ENCODE data around the gene MDK.
"Not testable (repeated sequence)": the region's sequence is repeated elsewhere in the genome, so short reads cannot be mapped to it uniquely, and the experiment has no call there.

The MDK gene

DNA sequence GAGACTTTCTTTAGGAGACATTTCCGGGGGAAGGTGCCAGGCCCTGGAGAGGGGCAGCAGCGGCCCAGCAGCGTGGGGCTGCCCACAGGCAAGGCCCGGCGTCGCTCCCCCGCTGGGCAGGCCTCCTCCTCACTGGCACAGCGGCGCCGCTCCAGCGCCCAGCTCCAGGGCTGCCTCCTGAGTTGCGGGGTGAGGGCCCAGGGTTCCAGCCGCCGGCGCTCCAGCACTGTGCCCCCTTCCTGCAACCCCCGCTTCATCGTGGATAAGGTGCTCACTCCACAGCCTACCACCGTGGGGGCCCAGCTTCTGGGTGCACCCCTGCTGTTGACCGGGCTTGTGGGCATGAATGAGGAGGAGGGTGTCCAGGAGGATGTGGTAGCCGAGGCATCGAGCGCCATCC lies 15.2 kb upstream of the MDK start:
- Histone ChIP-seq H2AFZ (ENCODE audit: low read depth, low read length) (no peak overlapping the region), H3K4me3 (ENCODE audit: low read length) (no peak overlapping the region), H3K27me3 (ENCODE audit: insufficient read depth, low read length) (no peaks in the 10 kb centered on the region), H3K4me1 (ENCODE audit: insufficient read depth, low read length) (peaks cover 23% of the 10 kb centered on the region), H3K9me3 (ENCODE audit: low read length) (no peaks in the 10 kb centered on the region), H3K36me3 (ENCODE audit: insufficient read depth, low read length) (peaks cover 2% of the 10 kb centered on the region)

DNA sequence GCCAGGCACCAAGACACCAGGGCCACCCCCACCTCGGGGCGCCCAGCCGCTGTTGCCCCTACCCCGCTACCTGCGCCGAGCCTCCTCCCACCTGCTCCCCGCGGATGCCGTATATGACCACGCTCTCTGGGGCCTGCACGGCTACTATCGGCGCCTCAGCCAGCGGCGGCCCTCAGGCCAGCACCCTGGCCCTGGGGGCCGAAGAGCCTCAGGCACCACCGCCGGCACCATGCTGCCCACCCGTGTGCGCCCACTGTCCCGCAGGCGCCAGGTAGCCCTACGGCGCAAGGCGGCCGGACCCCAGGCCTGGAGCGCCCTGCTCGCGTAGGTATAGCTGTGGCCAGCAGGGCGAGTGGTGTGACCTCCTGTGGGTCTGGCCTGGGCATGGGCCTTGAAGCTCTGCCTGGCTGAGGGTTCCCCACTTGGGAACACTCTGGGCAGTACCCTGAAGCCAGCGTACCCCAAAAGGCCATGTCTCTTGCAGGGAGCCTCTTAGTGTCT lies 14.8 kb upstream of the MDK start:
- Histone ChIP-seq H3K27me3 (ENCODE audit: insufficient read depth, low read length) (no peaks in the 10 kb centered on the region), H3K36me3 (ENCODE audit: insufficient read depth, low read length) (peaks cover 2% of the 10 kb centered on the region), H3K9me3 (ENCODE audit: low read length) (no peaks in the 10 kb centered on the region), H3K4me1 (ENCODE audit: insufficient read depth, low read length) (peaks cover 19% of the 10 kb centered on the region), H2AFZ (ENCODE audit: low read depth, low read length) (no peak overlapping the region), H3K4me3 (ENCODE audit: low read length) (no peak overlapping the region)

DNA sequence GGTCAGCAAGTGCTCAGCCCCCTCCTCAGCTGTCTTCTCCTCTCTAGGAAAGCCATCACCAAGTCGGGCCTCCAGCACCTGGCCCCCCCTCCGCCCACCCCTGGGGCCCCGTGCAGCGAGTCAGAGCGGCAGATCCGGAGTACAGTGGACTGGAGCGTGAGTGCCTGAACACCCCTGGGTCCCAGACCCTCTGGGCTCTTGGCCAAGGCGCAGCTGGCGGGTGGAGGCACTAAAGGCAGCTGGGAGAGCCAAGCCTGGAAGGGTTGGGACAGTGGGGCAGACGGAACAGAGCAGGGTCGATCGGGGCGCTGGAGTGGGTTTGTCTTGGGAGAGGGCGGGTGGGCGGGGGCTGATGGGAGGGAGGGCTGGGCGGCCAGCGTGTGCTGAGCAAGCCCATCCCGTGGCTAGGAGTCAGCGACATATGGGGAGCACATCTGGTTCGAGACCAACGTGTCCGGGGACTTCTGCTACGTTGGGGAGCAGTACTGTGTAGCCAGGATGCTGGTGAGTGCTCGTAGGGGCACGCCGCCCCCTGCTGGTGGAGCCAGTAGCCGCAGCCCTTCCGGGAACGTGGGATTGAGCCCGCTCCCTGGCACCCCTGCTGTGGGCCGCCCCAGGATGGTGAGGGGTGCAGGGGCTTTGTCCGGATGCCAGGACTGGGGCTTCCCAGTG lies 14.1 kb upstream of the MDK start:
- Histone ChIP-seq H3K4me1 (ENCODE audit: insufficient read depth, low read length) (peaks cover 12% of the 10 kb centered on the region), H3K27me3 (ENCODE audit: insufficient read depth, low read length) (no peaks in the 10 kb centered on the region), H2AFZ (ENCODE audit: low read depth, low read length) (no peak overlapping the region), H3K9me3 (ENCODE audit: low read length) (no peaks in the 10 kb centered on the region), H3K4me3 (ENCODE audit: low read length) (no peak overlapping the region), H3K36me3 (ENCODE audit: insufficient read depth, low read length) (peaks cover 2% of the 10 kb centered on the region)

DNA sequence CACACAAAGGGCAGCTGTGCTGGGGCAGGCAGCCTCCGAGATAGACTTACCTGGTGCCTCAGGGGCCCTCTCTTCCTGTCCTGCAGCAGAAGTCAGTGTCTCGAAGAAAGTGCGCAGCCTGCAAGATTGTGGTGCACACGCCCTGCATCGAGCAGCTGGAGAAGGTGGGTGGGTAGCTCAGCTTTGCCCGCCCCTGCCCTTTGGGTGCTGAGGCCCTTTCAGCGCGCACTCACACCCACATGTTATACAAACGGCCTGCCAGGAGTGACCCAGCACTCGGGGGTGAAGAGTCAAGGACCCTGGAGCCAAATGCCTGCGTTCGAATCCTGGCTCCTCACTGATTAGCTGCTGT lies 13.6 kb upstream of the MDK start:
- Histone ChIP-seq H3K27me3 (ENCODE audit: insufficient read depth, low read length) (no peaks in the 10 kb centered on the region), H3K9me3 (ENCODE audit: low read length) (no peaks in the 10 kb centered on the region), H3K36me3 (ENCODE audit: insufficient read depth, low read length) (peaks cover 2% of the 10 kb centered on the region), H2AFZ (ENCODE audit: low read depth, low read length) (no peak overlapping the region), H3K4me3 (ENCODE audit: low read length) (no peak overlapping the region), H3K4me1 (ENCODE audit: insufficient read depth, low read length) (peaks cover 7% of the 10 kb centered on the region)

DNA sequence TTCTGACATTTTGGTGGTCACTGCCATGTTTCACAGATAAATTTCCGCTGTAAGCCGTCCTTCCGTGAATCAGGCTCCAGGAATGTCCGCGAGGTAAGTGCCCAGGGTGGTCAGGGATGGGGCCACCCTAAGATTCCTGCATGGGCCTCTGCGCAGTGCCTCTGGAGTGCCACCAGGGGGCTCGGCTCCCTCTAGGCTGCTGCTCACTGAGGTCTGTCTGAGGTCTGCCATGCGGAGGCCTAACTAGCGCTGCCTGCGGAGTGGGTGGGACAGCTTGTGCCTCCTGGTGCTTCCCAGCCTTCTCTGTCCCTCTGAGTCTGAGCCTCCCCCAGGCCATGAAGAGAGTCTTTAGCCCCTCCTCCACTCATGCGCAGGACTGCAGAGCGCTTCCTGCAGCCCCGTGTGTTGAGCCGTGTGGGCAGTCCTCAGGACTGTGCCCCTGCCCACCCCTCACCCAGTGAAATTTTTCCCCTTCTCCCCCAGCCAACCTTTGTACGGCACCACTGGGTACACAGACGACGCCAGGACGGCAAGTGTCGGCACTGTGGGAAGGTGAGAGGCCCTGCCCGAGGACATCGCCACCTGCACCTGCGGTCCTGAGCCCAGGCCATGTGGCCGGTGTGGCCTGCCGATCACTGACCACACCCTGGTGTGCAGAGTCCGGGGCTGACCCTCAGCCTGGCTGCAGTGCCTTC lies 11.9 kb upstream of the MDK start:
- peaks cover 7% of the 10 kb centered on the region for H3K36me3 ChIP-seq (ENCODE audit: insufficient read depth, low read length)
- H3K9me3 ChIP-seq (ENCODE audit: low read length) = no peaks in the 10 kb centered on the region
- no peak overlapping the region for H2AFZ ChIP-seq (ENCODE audit: low read depth, low read length)
- H3K27me3 ChIP-seq (ENCODE audit: insufficient read depth, low read length) = no peaks in the 10 kb centered on the region
- H3K4me1 ChIP-seq (ENCODE audit: insufficient read depth, low read length) = no peaks in the 10 kb centered on the region
- H3K4me3 ChIP-seq (ENCODE audit: low read length) = no peak overlapping the region

DNA sequence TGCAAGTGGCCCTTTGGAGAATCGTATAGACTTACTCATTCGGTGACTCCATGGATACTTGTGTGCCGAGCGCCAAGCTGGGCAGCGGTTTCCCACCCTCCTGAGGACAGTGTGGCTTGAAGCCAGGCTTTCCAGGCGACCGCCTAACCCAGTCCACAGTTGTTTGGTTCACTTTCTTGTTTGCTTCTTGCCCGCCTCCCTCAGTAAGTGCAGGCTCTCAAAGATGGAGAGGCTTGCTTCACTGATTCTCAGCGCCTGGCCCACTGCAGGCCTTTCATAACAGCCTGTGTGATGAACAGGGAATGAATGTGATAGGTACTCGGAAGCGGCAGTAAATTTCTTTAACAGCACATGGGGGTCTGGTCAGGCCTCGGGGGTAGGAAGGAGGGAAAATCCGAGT lies 11.2 kb upstream of the MDK start:
- H2AFZ ChIP-seq (ENCODE audit: low read depth, low read length) = no peak overlapping the region
- H3K27me3 ChIP-seq (ENCODE audit: insufficient read depth, low read length) = no peaks in the 10 kb centered on the region
- H3K4me3 ChIP-seq (ENCODE audit: low read length) = no peak overlapping the region
- H3K9me3 ChIP-seq (ENCODE audit: low read length) = no peaks in the 10 kb centered on the region
- H3K36me3 ChIP-seq (ENCODE audit: insufficient read depth, low read length) = peaks cover 12% of the 10 kb centered on the region
- H3K4me1 ChIP-seq (ENCODE audit: insufficient read depth, low read length) = no peaks in the 10 kb centered on the region

DNA sequence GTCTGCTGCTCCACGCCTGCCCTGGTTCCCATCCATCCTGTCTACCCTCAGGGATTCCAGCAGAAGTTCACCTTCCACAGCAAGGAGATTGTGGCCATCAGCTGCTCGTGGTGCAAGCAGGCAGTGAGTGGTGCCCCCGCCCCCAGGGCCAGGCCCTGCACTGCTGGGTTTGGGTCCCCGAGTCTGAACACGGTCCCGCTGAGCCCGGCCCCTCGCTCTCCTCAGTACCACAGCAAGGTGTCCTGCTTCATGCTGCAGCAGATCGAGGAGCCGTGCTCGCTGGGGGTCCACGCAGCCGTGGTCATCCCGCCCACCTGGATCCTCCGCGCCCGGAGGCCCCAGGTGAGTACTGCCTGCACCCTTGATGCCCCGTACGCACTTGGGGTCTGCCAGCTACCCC lies 10.2 kb upstream of the MDK start:
- H2AFZ ChIP-seq (ENCODE audit: low read depth, low read length) = not testable (repeated sequence)

DNA sequence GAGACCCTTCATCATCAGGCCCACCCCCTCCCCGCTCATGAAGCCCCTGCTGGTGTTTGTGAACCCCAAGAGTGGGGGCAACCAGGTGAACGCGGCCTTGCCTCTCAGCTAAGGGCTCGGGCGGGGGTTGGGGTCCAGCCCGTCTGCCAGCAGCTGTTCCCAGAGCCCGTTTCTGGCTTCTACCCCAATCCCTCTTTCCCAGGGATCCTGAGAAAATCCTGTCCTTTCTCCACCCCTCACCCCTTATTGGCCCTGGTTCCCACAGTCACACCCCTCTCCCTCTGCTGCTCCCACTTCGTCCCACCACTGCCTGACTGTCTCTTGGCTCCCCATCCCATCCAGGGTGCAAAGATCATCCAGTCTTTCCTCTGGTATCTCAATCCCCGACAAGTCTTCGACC lies 9.4 kb upstream of the MDK start:
- Histone ChIP-seq H3K9me3 (ENCODE audit: low read length) (no peaks in the 10 kb centered on the region), H3K36me3 (ENCODE audit: insufficient read depth, low read length) (peaks cover 25% of the 10 kb centered on the region), H3K4me3 (ENCODE audit: low read length) (no peak overlapping the region), H3K27me3 (ENCODE audit: insufficient read depth, low read length) (no peaks in the 10 kb centered on the region), H3K4me1 (ENCODE audit: insufficient read depth, low read length) (no peaks in the 10 kb centered on the region), H2AFZ (ENCODE audit: low read depth, low read length) (no peak overlapping the region)

More for the DNA sequence above, 10.2 kb upstream of the MDK start:
- H3K36me3 ChIP-seq (ENCODE audit: insufficient read depth, low read length) = peaks cover 20% of the 10 kb centered on the region
- H3K4me3 ChIP-seq (ENCODE audit: low read length); H3K27me3 ChIP-seq (ENCODE audit: insufficient read depth, low read length); H3K9me3 ChIP-seq (ENCODE audit: low read length); H3K4me1 ChIP-seq (ENCODE audit: insufficient read depth, low read length): not testable (repeated sequence)

DNA sequence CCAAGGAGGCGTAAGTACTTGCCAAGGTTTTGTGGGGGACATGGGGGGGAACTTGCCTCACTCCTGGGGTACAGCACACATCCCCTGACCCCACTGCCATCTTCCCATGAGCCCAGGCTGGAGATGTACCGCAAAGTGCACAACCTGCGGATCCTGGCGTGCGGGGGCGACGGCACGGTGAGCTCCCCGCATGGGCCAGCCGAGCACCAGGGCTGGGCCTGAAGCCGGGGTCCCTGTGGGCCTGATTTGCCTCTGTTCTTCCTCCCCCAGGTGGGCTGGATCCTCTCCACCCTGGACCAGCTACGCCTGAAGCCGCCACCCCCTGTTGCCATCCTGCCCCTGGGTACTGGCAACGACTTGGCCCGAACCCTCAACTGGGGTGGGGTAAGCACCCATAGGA lies 9.0 kb upstream of the MDK start:
- peaks cover 25% of the 10 kb centered on the region for H3K36me3 ChIP-seq (ENCODE audit: insufficient read depth, low read length)
- not testable (repeated sequence) for H3K9me3 ChIP-seq (ENCODE audit: low read length); H3K4me3 ChIP-seq (ENCODE audit: low read length); H3K27me3 ChIP-seq (ENCODE audit: insufficient read depth, low read length); H3K4me1 ChIP-seq (ENCODE audit: insufficient read depth, low read length); H2AFZ ChIP-seq (ENCODE audit: low read depth, low read length)

DNA sequence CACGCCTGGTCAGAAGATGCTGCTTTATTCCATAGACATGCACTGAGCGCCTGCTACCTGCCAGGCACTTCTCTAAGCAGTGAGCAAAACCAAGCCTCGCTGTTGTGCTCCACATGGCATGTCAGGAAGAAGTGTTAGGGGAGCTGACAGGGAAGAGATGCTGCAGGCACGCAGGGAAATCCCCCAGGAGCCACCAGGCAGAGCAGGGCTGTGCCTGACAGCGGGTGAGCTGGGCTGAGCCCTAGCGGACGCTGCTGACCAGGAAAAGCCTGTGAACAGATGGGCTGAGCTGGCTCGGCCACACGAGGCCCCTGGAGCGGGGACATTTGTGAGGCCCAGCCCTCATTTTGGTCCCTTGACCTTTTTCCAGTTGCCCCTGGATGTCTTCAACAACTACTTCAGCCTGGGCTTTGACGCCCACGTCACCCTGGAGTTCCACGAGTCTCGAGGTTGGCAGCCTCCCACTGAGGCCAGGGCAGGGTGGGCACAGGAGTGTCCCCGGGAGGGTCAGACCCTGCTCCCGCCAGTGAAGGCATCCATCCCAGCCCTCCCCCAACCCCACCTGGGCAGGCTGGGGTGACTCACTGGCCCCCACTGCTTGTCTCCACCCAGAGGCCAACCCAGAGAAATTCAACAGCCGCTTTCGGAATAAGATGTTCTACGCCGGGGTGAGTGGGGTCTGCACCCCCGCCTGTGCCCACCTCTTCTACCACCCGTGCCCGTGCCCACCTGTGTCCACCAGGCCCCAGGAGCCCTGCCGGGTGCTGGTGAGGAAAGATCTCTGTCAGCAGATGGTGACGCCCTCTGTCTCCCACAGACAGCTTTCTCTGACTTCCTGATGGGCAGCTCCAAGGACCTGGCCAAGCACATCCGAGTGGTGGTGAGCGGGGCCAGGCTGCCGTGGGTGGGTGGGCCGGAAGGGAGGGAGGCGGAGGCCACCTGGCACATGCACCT lies 7.4 kb upstream of the MDK start:
- peaks cover 4% of the 10 kb centered on the region for H3K4me1 ChIP-seq (ENCODE audit: insufficient read depth, low read length)
- no peaks in the 10 kb centered on the region for H3K27me3 ChIP-seq (ENCODE audit: insufficient read depth, low read length)
- peaks cover 25% of the 10 kb centered on the region for H3K36me3 ChIP-seq (ENCODE audit: insufficient read depth, low read length)
- no peak overlapping the region for H2AFZ ChIP-seq (ENCODE audit: low read depth, low read length)
- H3K9me3 ChIP-seq (ENCODE audit: low read length) = no peaks in the 10 kb centered on the region
- no peak overlapping the region for H3K4me3 ChIP-seq (ENCODE audit: low read length)

DNA sequence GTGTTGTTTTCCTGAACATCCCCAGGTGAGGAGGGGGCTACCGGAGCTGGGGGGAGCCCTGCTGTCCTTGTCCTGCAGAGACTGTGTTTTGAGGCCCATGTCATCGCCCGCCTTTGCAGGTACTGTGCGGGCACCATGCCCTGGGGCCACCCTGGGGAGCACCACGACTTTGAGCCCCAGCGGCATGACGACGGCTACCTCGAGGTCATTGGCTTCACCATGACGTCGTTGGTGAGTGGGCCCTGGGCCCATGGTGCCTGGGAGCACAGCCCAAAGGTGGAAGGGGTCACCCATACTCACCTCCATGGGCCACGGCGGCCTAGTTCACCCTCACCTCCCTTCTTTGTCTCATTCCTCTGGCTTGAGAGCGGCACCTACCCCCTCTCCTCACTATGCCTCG lies 6.7 kb upstream of the MDK start:
- H3K27me3 ChIP-seq (ENCODE audit: insufficient read depth, low read length) = no peaks in the 10 kb centered on the region
- H2AFZ ChIP-seq (ENCODE audit: low read depth, low read length) = no peak overlapping the region
- H3K36me3 ChIP-seq (ENCODE audit: insufficient read depth, low read length) = peaks cover 25% of the 10 kb centered on the region
- H3K9me3 ChIP-seq (ENCODE audit: low read length) = no peaks in the 10 kb centered on the region
- H3K4me3 ChIP-seq (ENCODE audit: low read length) = no peak overlapping the region
- H3K4me1 ChIP-seq (ENCODE audit: insufficient read depth, low read length) = peaks cover 10% of the 10 kb centered on the region

DNA sequence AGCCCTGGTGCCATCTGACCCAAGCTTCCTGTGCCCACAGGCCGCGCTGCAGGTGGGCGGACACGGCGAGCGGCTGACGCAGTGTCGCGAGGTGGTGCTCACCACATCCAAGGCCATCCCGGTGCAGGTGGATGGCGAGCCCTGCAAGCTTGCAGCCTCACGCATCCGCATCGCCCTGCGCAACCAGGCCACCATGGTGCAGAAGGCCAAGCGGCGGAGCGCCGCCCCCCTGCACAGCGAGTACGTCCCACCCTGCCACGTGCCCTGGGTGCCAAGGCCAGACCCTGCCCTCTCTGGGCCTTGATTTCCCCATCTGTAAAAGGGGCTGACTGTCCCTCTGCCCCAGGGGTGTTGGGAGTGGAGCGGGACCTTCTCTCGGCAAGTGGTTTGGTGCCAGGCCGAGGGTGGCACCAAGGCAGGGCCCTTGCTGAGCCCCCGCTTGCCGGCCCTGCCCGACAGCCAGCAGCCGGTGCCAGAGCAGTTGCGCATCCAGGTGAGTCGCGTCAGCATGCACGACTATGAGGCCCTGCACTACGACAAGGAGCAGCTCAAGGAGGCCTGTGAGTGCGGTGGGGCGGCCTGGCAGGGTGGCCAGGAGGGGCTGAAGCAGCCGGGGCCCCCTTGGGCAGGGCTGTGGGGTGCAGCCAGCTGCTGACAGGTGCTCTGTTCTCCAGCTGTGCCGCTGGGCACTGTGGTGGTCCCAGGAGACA lies 5.9 kb upstream of the MDK start:
- H2AFZ ChIP-seq (ENCODE audit: low read depth, low read length) = no peak overlapping the region
- H3K27me3 ChIP-seq (ENCODE audit: insufficient read depth, low read length) = no peaks in the 10 kb centered on the region
- peaks cover 14% of the 10 kb centered on the region for H3K4me1 ChIP-seq (ENCODE audit: insufficient read depth, low read length)
- H3K36me3 ChIP-seq (ENCODE audit: insufficient read depth, low read length) = peaks cover 25% of the 10 kb centered on the region
- no peaks in the 10 kb centered on the region for H3K9me3 ChIP-seq (ENCODE audit: low read length)
- H3K4me3 ChIP-seq (ENCODE audit: low read length) = no peak overlapping the region
